DOHH2 (cell line): ENCODE data around the gene CLVS2.

Source experiments
- H3F3A ChIP-seq: fragments of 200-600 bp; sonication (generic), shearing (Covaris generic); 2 replicates; pipeline ENCODE4 v1.6.0; 2016; ENCODE audit warnings: antibody characterized with exemption, mild to moderate bottlenecking; ENCODE audit not compliant: control insufficient read depth, insufficient read depth
- H3K27ac ChIP-seq: fragments of 200-600 bp; sonication (generic); 2 replicates; pipeline ENCODE4 v1.5.1; 2014; ENCODE audit warnings: low read depth, mild to moderate bottlenecking, low read length, moderate library complexity
- H3K27me3 ChIP-seq: fragments of 200-600 bp; sonication (generic); 2 replicates; pipeline ENCODE4 v1.6.1; 2014; ENCODE audit warnings: mild to moderate bottlenecking, low read length, mixed read lengths; ENCODE audit not compliant: control insufficient read depth
- H3K36me3 ChIP-seq: fragments of 200-600 bp; sonication (generic); 2 replicates; pipeline ENCODE4 v1.6.1; 2014; ENCODE audit warnings: mild to moderate bottlenecking, low read length, moderate library complexity, mixed read lengths; ENCODE audit not compliant: control insufficient read depth
- H3K4me1 ChIP-seq: fragments of 200-600 bp; sonication (generic); 2 replicates; pipeline ENCODE4 v1.6.1; 2014; ENCODE audit warnings: mild to moderate bottlenecking, low read length, mixed read lengths; ENCODE audit not compliant: control insufficient read depth
- H3K4me2 ChIP-seq: fragments of 200-600 bp; sonication (generic); 2 replicates; pipeline ENCODE4 v1.6.0; 2014; ENCODE audit warnings: mild to moderate bottlenecking, low read length, moderate library complexity
- H3K4me3 ChIP-seq: fragments of 200-600 bp; sonication (generic); 2 replicates; pipeline ENCODE4 v1.5.1; 2014; ENCODE audit warnings: mild to moderate bottlenecking, low read length, mixed read lengths
- H3K79me2 ChIP-seq: fragments of 200-600 bp; sonication (generic); 2 replicates; pipeline ENCODE4 v1.6.1; 2014; ENCODE audit warnings: mild to moderate bottlenecking, low read length, mixed read lengths; ENCODE audit not compliant: control insufficient read depth
- H3K9me2 ChIP-seq: fragments of 200-600 bp; sonication (generic); replicated peaks from 2 replicates; pipeline ENCODE4 v1.6.1; 2014; ENCODE audit warnings: mild to moderate bottlenecking, low read length, mixed read lengths; ENCODE audit not compliant: control insufficient read depth
- H3K9me3 ChIP-seq: fragments of 200-600 bp; sonication (generic); 2 replicates; pipeline ENCODE4 v1.6.1; 2014; ENCODE audit warnings: antibody characterized with exemption, low read length, mixed read lengths; ENCODE audit not compliant: control insufficient read depth, insufficient read depth
- H4K20me1 ChIP-seq: fragments of 200-600 bp; sonication (generic); 2 replicates; pipeline ENCODE4 v1.6.0; 2014; ENCODE audit warnings: low read depth, mild to moderate bottlenecking, antibody characterized with exemption, low read length, moderate library complexity; ENCODE audit not compliant: control insufficient read depth, insufficient read depth
- CTCF ChIP-seq: fragments of 200-600 bp; sonication (generic); IDR thresholded peaks from one replicate; pipeline ENCODE4 v1.5.1; 2014; ENCODE audit warnings: antibody characterized with exemption, mild to moderate bottlenecking, low read depth, low read length; ENCODE audit not compliant: poor library complexity, severe bottlenecking
- EZH2phosphoT487 ChIP-seq: fragments of 200-600 bp; sonication (generic); IDR thresholded peaks from 2 replicates; pipeline ENCODE4 v1.6.1; 2017; ENCODE audit warnings: borderline replicate concordance, mild to moderate bottlenecking, antibody characterized with exemption, low read length, moderate library complexity, mixed read lengths

The CLVS2 gene

DNA sequence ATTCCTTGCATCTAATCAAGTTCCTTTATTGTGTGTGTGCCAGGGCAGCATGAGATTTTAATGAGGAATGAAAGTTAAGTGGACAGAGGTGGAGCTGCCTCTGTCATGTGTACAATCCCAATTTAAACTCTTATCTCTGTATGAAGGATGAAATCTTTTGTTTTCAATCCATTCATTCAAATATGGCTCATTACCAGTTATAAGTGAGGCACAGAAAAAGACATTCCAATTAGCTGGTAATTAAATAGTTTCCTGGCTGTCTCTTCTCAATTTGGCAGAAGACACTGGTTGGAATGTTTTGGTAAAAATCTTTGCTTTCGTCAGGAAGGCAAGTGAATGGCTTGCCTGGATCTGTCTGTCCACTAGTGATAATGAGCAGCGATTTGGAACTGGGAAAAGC lies 46.4 kb downstream of the CLVS2 start:
- no peak for TF ChIP-seq EZH2phosphoT487
- TF ChIP-seq CTCF = no peak
- H3K27ac ChIP-seq = no peak overlapping the region
- H3K9me2 ChIP-seq = no peaks in the 10 kb centered on the region
- no peak overlapping the region for H3K4me2 ChIP-seq
- H4K20me1 ChIP-seq = no peaks in the 10 kb centered on the region
- no peaks in the 10 kb centered on the region for H3K36me3 ChIP-seq
- no peaks in the 10 kb centered on the region for H3K4me1 ChIP-seq
- H3K79me2 ChIP-seq = no peaks in the 10 kb centered on the region
- no peaks in the 10 kb centered on the region for H3F3A ChIP-seq
- no peaks in the 10 kb centered on the region for H3K27me3 ChIP-seq
- H3K9me3 ChIP-seq = no peaks in the 10 kb centered on the region
- H3K4me3 ChIP-seq = no peak overlapping the region

DNA sequence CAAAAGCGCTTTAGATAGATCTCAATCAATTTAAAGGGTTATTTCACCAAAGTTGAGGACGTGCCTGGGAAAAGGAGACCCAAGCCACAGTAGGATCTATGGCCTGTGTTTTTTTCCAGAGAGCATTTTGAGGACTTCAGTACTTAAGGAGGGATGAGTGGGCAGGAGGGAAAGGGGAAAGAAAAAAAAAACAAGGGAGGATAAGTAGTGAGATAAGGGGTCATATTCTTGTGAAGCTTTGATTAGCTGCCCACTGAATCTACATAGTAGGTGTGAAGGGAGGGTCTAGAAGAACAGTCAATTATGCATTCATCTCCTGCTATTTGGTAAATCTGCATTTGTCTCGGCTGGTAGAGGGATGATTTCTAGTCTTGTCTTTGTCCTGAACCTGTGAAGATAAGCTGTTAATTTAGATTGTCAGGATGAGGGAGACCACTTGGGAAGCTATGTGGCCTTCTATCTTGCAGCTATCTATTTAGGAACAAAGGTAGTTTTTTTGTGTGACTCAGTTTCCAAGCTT lies 48.4 kb downstream of the CLVS2 start:
- H3K4me2 ChIP-seq = no peak overlapping the region
- no peaks in the 10 kb centered on the region for H3K27me3 ChIP-seq
- no peaks in the 10 kb centered on the region for H3K9me3 ChIP-seq
- H3F3A ChIP-seq = no peaks in the 10 kb centered on the region
- TF ChIP-seq CTCF (no peak), EZH2phosphoT487 (no peak)
- H3K36me3 ChIP-seq = no peaks in the 10 kb centered on the region
- no peak overlapping the region for H3K27ac ChIP-seq
- H4K20me1 ChIP-seq = no peaks in the 10 kb centered on the region
- no peaks in the 10 kb centered on the region for H3K9me2 ChIP-seq
- no peaks in the 10 kb centered on the region for H3K4me1 ChIP-seq
- H3K79me2 ChIP-seq = no peaks in the 10 kb centered on the region
- H3K4me3 ChIP-seq = no peak overlapping the region

- Histone ChIP-seq H3K4me1 (no peaks in the 10 kb centered on the region), H3K9me3 (no peaks in the 10 kb centered on the region)
Measured at GRCh38 chr6:123053602-123054225, 57.7 kb downstream of the CLVS2 start.

More at GRCh38 chr6:123053602-123054225, 57.7 kb downstream of the CLVS2 start:
- H3K27ac ChIP-seq = no peak overlapping the region
- no peaks in the 10 kb centered on the region for H3K79me2 ChIP-seq
- no peaks in the 10 kb centered on the region for H3K9me2 ChIP-seq
- H3F3A ChIP-seq = no peaks in the 10 kb centered on the region
- H3K4me2 ChIP-seq = no peak overlapping the region
- H4K20me1 ChIP-seq = no peaks in the 10 kb centered on the region
- no peaks in the 10 kb centered on the region for H3K27me3 ChIP-seq
- H3K36me3 ChIP-seq = no peaks in the 10 kb centered on the region
- TF ChIP-seq CTCF = no peak
- TF ChIP-seq EZH2phosphoT487 = no peak
- no peak overlapping the region for H3K4me3 ChIP-seq
